HepG2 (cell line): Measurements from ENCODE around the gene DOK4. TPM values are rescaled to one million over a fixed set of nuclear protein-coding genes. Genes with fewer than 3 reads are reported as not detected.

Experiments
- ATF6 ChIP-seq: sonication (generic); formaldehyde crosslinking; conservative IDR thresholded peaks from 2 replicates; pipeline ENCODE4 v1.4.0; 2020; ENCODE audit warnings: missing genetic modification reagents
- KAT7 ChIP-seq: IDR thresholded peaks from 2 replicates; pipeline ENCODE4 v1.6.1; 2018; ENCODE audit warnings: borderline replicate concordance, missing compliant biosample characterization
- KAT8 ChIP-seq: IDR thresholded peaks from 2 replicates; pipeline ENCODE4 v1.6.1; 2016; ENCODE audit warnings: missing genetic modification reagents, missing compliant biosample characterization
- MAFF ChIP-seq: IDR thresholded peaks from 2 replicates; pipeline ENCODE4 v1.6.1; 2011; ENCODE audit warnings: low read depth, low read length, improper control_type of control experiment
- NFE2L1 ChIP-seq: sonication (generic); formaldehyde crosslinking; IDR thresholded peaks from 2 replicates; pipeline ENCODE4 v1.4.0; 2020; ENCODE audit warnings: missing genetic modification reagents, mild to moderate bottlenecking, borderline replicate concordance
- NR0B2 ChIP-seq: sonication (generic); formaldehyde crosslinking; IDR thresholded peaks from 2 replicates; pipeline ENCODE4 v1.4.0; 2020; ENCODE audit warnings: mild to moderate bottlenecking, missing genetic modification reagents
- NR2F1 ChIP-seq, 2 experiments: fragments of 450-650 bp in 1 of 2; formaldehyde crosslinking in 1 of 2; IDR thresholded peaks; 2 replicates each; pipeline versions ENCODE4 v1.5.0 to v1.6.1; 2016 to 2020; ENCODE audit warnings: mild to moderate bottlenecking in 1 of 2, missing compliant biosample characterization in 1 of 2, missing genetic modification reagents in 1 of 2, moderate library complexity in 1 of 2
- SMYD3 ChIP-seq: sonication (generic); formaldehyde crosslinking; IDR thresholded peaks from 2 replicates; pipeline ENCODE4 v1.8.1; 2023; ENCODE audit warnings: mild to moderate bottlenecking, missing genetic modification reagents
- SOX5 ChIP-seq: IDR thresholded peaks from 2 replicates; pipeline ENCODE4 v1.6.1; 2016; ENCODE audit warnings: borderline replicate concordance
- TEAD3 ChIP-seq: optimal IDR thresholded peaks from 2 replicates; pipeline ENCODE3; 2016; ENCODE audit warnings: borderline replicate concordance
- ZNF143 ChIP-seq: sonication (generic); formaldehyde crosslinking; IDR thresholded peaks from 2 replicates; pipeline ENCODE4 v1.4.0; 2020; ENCODE audit warnings: missing genetic modification reagents
- ZNF317 ChIP-seq: sonication (generic); formaldehyde crosslinking; IDR thresholded peaks from 2 replicates; pipeline ENCODE4 v1.5.0; 2020; ENCODE audit warnings: mild to moderate bottlenecking, missing genetic modification reagents
- ZNF329 ChIP-seq: sonication (generic); formaldehyde crosslinking; IDR thresholded peaks from 2 replicates; pipeline ENCODE4 v1.9.0; 2021; ENCODE audit warnings: low read depth, mild to moderate bottlenecking, missing genetic modification reagents
- ZNF530 ChIP-seq: sonication (generic); formaldehyde crosslinking; IDR thresholded peaks from 2 replicates; pipeline ENCODE4 v1.5.0; 2020; ENCODE audit warnings: low read depth, mild to moderate bottlenecking, missing genetic modification reagents
- ZNF577 ChIP-seq: sonication (generic); formaldehyde crosslinking; IDR thresholded peaks from 2 replicates; pipeline ENCODE4 v1.4.0; 2020; ENCODE audit warnings: mild to moderate bottlenecking, low read depth, missing genetic modification reagents, borderline replicate concordance
- ZNF749 ChIP-seq: sonication (generic); formaldehyde crosslinking; IDR thresholded peaks from 2 replicates; pipeline ENCODE4 v1.8.0; 2022; ENCODE audit warnings: mild to moderate bottlenecking, missing genetic modification reagents, moderate library complexity, borderline replicate concordance
- polyA plus RNA-seq, 8 experiments: library from polyadenylated mRNA; depleted of rRNA in 3 of 8; stranded (reverse) in 7 of 8; unstranded in 1 of 8; fragments of >200 nt; fragmentation: Illumina TruSeq in 4 of 8; extraction: Trizol in 4 of 8; gene quantifications; 2 replicates each; pipeline versions ENCODE4 v1.2.1 to v1.2.3, GENCODE V29; 2011 to 2016; ENCODE audit warnings: low read depth in 4 of 8, missing spikeins in 1 of 8, mixed read lengths in 1 of 8; ENCODE audit not compliant: insufficient read depth in 1 of 8
- total RNA-seq, 5 experiments: library from RNA; depleted of rRNA; stranded (reverse); fragments of >200 nt; fragmentation: Illumina TruSeq; extraction: Trizol; gene quantifications; 2 replicates each; pipeline ENCODE4 v1.2.3, GENCODE V29; 2016; ENCODE audit warnings: low read depth in 1 of 5
- TF ChIP-seq, protein P1 (sequence below): IDR thresholded peaks from 2 replicates; pipeline ENCODE4 v1.6.1; 2012; ENCODE audit warnings: low read length, improper control_type of control experiment
- TF ChIP-seq, protein P2 (sequence below): sonication (generic); formaldehyde crosslinking; IDR thresholded peaks from 2 replicates; pipeline ENCODE4 v1.5.0; 2020; ENCODE audit warnings: mild to moderate bottlenecking, missing genetic modification reagents
- TF ChIP-seq, protein P3 (sequence below): sonication (generic); formaldehyde crosslinking; conservative IDR thresholded peaks from 2 replicates; pipeline ENCODE4 v1.8.1; 2023; ENCODE audit warnings: missing genetic modification reagents

DOK4 gene
- total and polyA plus RNA-seq, 2 of the 13 experiments (the other 11 are each of a cell fraction or from before 2014, with no cell fraction given), result 52.7 to 70.0 TPM

- TF ChIP-seq ZNF317 (CRISPR knock-in tag) (peak; percentile 78), ZNF577 (no peak), SOX5 (CRISPR knock-in tag) (peak; percentile 70), NR2F1 (CRISPR knock-in tag; IDR thresholded peaks at IDR 0.05) (no peak; a peak in 1 of 4 replicates), ZNF143 (CRISPR knock-in tag) (peak; percentile 68), SMYD3 (no peak), KAT7 (CRISPR knock-in tag) (peak; percentile 98; the same call in 1 of the 2 replicates), NR0B2 (CRISPR knock-in tag) (peak; percentile 81; the same call in 1 of the 2 replicates), ATF6 (CRISPR knock-in tag) (no peak), ZNF530 (no peak), TEAD3 (CRISPR knock-in tag) (peak; percentile 84), ZNF749 (peak; percentile 83), KAT8 (CRISPR knock-in tag) (peak; percentile 99), MAFF (no peak), NFE2L1 (CRISPR knock-in tag) (0 out of 2 replicates have a peak, but pooled peaks have one; percentile 73), ZNF329 (CRISPR knock-in tag) (peak; percentile 72; the same call in 1 of the 2 replicates)
- TF ChIP-seq, protein P1, sequence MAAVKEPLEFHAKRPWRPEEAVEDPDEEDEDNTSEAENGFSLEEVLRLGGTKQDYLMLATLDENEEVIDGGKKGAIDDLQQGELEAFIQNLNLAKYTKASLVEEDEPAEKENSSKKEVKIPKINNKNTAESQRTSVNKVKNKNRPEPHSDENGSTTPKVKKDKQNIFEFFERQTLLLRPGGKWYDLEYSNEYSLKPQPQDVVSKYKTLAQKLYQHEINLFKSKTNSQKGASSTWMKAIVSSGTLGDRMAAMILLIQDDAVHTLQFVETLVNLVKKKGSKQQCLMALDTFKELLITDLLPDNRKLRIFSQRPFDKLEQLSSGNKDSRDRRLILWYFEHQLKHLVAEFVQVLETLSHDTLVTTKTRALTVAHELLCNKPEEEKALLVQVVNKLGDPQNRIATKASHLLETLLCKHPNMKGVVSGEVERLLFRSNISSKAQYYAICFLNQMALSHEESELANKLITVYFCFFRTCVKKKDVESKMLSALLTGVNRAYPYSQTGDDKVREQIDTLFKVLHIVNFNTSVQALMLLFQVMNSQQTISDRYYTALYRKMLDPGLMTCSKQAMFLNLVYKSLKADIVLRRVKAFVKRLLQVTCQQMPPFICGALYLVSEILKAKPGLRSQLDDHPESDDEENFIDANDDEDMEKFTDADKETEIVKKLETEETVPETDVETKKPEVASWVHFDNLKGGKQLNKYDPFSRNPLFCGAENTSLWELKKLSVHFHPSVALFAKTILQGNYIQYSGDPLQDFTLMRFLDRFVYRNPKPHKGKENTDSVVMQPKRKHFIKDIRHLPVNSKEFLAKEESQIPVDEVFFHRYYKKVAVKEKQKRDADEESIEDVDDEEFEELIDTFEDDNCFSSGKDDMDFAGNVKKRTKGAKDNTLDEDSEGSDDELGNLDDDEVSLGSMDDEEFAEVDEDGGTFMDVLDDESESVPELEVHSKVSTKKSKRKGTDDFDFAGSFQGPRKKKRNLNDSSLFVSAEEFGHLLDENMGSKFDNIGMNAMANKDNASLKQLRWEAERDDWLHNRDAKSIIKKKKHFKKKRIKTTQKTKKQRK, result no peak
- TF ChIP-seq, protein P2, sequence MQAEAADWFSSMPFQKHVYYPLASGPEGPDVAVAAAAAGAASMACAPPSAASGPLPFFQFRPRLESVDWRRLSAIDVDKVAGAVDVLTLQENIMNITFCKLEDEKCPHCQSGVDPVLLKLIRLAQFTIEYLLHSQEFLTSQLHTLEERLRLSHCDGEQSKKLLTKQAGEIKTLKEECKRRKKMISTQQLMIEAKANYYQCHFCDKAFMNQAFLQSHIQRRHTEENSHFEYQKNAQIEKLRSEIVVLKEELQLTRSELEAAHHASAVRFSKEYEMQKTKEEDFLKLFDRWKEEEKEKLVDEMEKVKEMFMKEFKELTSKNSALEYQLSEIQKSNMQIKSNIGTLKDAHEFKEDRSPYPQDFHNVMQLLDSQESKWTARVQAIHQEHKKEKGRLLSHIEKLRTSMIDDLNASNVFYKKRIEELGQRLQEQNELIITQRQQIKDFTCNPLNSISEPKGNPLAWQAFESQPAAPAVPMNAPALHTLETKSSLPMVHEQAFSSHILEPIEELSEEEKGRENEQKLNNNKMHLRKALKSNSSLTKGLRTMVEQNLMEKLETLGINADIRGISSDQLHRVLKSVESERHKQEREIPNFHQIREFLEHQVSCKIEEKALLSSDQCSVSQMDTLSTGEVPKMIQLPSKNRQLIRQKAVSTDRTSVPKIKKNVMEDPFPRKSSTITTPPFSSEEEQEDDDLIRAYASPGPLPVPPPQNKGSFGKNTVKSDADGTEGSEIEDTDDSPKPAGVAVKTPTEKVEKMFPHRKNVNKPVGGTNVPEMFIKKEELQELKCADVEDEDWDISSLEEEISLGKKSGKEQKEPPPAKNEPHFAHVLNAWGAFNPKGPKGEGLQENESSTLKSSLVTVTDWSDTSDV (CRISPR knock-in tag), result peak; percentile 94
- TF ChIP-seq, protein P3, sequence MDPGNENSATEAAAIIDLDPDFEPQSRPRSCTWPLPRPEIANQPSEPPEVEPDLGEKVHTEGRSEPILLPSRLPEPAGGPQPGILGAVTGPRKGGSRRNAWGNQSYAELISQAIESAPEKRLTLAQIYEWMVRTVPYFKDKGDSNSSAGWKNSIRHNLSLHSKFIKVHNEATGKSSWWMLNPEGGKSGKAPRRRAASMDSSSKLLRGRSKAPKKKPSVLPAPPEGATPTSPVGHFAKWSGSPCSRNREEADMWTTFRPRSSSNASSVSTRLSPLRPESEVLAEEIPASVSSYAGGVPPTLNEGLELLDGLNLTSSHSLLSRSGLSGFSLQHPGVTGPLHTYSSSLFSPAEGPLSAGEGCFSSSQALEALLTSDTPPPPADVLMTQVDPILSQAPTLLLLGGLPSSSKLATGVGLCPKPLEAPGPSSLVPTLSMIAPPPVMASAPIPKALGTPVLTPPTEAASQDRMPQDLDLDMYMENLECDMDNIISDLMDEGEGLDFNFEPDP (CRISPR knock-in tag), result 0 out of 2 replicates have a peak, but pooled peaks have one; percentile 88
Measured at GRCh38 chr16:57462209-57462977, 23.9 kb downstream of the DOK4 start, which contains the start of gene POLR2C (continued).
